Activated CD4-positive, alpha-beta memory T cell treated with anti-CD3 and anti-CD28 coated beads, Interleukin-2, amount 10 ng/mL, durations not matched to agents 7 days and 5 days (primary cell): ENCODE results near the gene GOT2. TPM values are rescaled to one million over a fixed set of nuclear protein-coding genes. Genes with fewer than 3 reads are reported as not detected.
"Not testable (repeated sequence)": the region's sequence is repeated elsewhere in the genome, so short reads cannot be mapped to it uniquely, and the experiment has no call there.

Experiments used
- CTCF ChIA-PET: fragments of 350-600 bp; sonication (Branson Sonifier 250); formaldehyde crosslinking; loops from one replicate; lab custom pipeline; 2021; ENCODE audit warnings: antibody characterized with exemption, inconsistent platforms; lab: Charles Lee
- POLR2A ChIA-PET: fragments of 350-600 bp; sonication (Branson Sonifier 250); formaldehyde crosslinking; loops from one replicate; lab custom pipeline; 2021; ENCODE audit warnings: antibody characterized with exemption; lab: Charles Lee
- DNase-seq: peaks from one replicate; pipeline ENCODE4 v3.0.0-alpha.2; 2020
- H3K27ac Mint-ChIP-seq: one replicate; pipeline ENCODE4 v1.8.0; 2021; ENCODE audit warnings: mild to moderate bottlenecking, mixed read lengths
- H3K27me3 Mint-ChIP-seq: one replicate; pipeline ENCODE4 v1.8.0; 2021; ENCODE audit warnings: mixed read lengths
- H3K36me3 Mint-ChIP-seq: one replicate; pipeline ENCODE4 v1.8.0; 2021; ENCODE audit warnings: low read depth, mixed read lengths
- H3K4me1 Mint-ChIP-seq: one replicate; pipeline ENCODE4 v1.8.0; 2021; ENCODE audit warnings: mixed read lengths
- H3K4me3 Mint-ChIP-seq: one replicate; pipeline ENCODE4 v1.8.0; 2021; ENCODE audit warnings: mild to moderate bottlenecking, mixed read lengths
- H3K9me3 Mint-ChIP-seq: one replicate; pipeline ENCODE4 v1.8.0; 2021; ENCODE audit warnings: mixed read lengths
- total RNA-seq, 2 experiments: library from RNA; stranded (reverse); gene quantifications; one replicate each; pipeline ENCODE4 v1.2.3, GENCODE V29; 2021

Gene GOT2
- total RNA-seq, 2 experiments from 2014 or later: 78.6 to 82.2 TPM

GRCh38 chr16:58736341-58736740, 2.2 kb upstream of the GOT2 start:
- Mint-ChIP-seq H3K36me3 (peaks cover 14% of the 10 kb centered on the region), H3K4me1 (peaks cover 23% of the 10 kb centered on the region)
- CTCF ChIA-PET, DNase-seq, POLR2A ChIA-PET, H3K27ac Mint-ChIP-seq, H3K9me3 Mint-ChIP-seq, H3K4me3 Mint-ChIP-seq, H3K27me3 Mint-ChIP-seq: not testable (repeated sequence)

- no peak for DNase-seq
- Mint-ChIP-seq H3K27me3 (peaks cover 3% of the 10 kb centered on the region), H3K4me1 (peaks cover 34% of the 10 kb centered on the region), H3K27ac (peak overlapping the region; percentile 86), H3K9me3 (no peaks in the 10 kb centered on the region), H3K36me3 (peaks cover 22% of the 10 kb centered on the region), H3K4me3 (peak overlapping the region; percentile 96)
- CTCF ChIA-PET: interaction anchor here (0.5 to 2.4 kb wide), 3 partner anchors 21 to 68 kb away, joined by 4 to 9 read pairs (median 4); no protein-coding TSS in a partner anchor
- POLR2A ChIA-PET: interaction anchor here (0.7 kb wide), 1 partner anchor 22 kb away, joined by 3 read pairs; no protein-coding TSS in a partner anchor
Observed at GRCh38 chr16:58734459-58734787, 307 bp upstream of the GOT2 start.

- POLR2A ChIA-PET: interaction anchor here (0.6 to 1.1 kb wide), 5 partner anchors 10 to 217 kb away, joined by 3 to 4 read pairs (median 3); partner anchors contain the start of gene SLC38A7
- H3K27me3 Mint-ChIP-seq: peaks cover 3% of the 10 kb centered on the region
Observed at GRCh38 chr16:58733248-58733670, 857 bp downstream of the GOT2 start.

GRCh38 chr16:58732545-58733247, 1.4 kb downstream of the GOT2 start:
- Mint-ChIP-seq H3K36me3 (peaks cover 22% of the 10 kb centered on the region), H3K4me3 (peak overlapping the region; percentile 96), H3K9me3 (no peaks in the 10 kb centered on the region), H3K27me3 (no peaks in the 10 kb centered on the region), H3K27ac (peak overlapping the region; percentile 79), H3K4me1 (peaks cover 36% of the 10 kb centered on the region)
- no peak for DNase-seq
- ChIA-PET POLR2A (interaction anchor here (0.6 to 1.1 kb wide), 5 partner anchors 10 to 217 kb away, joined by 3 to 4 read pairs (median 3); partner anchors contain the start of gene SLC38A7), CTCF (interaction anchor here (0.6 to 2.4 kb wide), 3 partner anchors 13 to 130 kb away, joined by 3 to 9 read pairs (median 3); no protein-coding TSS in a partner anchor)

More at GRCh38 chr16:58733248-58733670, 857 bp downstream of the GOT2 start:
- no peak for DNase-seq
- Mint-ChIP-seq H3K9me3 (no peaks in the 10 kb centered on the region), H3K36me3 (peaks cover 22% of the 10 kb centered on the region), H3K4me1 (peaks cover 36% of the 10 kb centered on the region), H3K4me3 (peak overlapping the region; percentile 96), H3K27ac (peak overlapping the region; percentile 79)
- CTCF ChIA-PET: interaction anchor here (0.6 to 2.4 kb wide), 3 partner anchors 13 to 131 kb away, joined by 3 to 9 read pairs (median 3); no protein-coding TSS in a partner anchor

GRCh38 chr16:58730724-58731370, 3.3 kb downstream of the GOT2 start:
- ChIA-PET POLR2A (no interaction called here), CTCF (interaction anchor here (1.9 kb wide), 1 partner anchor 26 kb away, joined by 7 read pairs; no protein-coding TSS in a partner anchor)
- Mint-ChIP-seq H3K36me3 (peaks cover 22% of the 10 kb centered on the region), H3K9me3 (no peaks in the 10 kb centered on the region), H3K27me3 (no peaks in the 10 kb centered on the region), H3K27ac (no peak overlapping the region), H3K4me1 (peaks cover 37% of the 10 kb centered on the region), H3K4me3 (no peak overlapping the region)
- DNase-seq: no peak

- no peak overlapping the region for H3K4me3 Mint-ChIP-seq
- peaks cover 30% of the 10 kb centered on the region for H3K4me1 Mint-ChIP-seq
- DNase-seq: no peak
- H3K36me3 Mint-ChIP-seq: peaks cover 16% of the 10 kb centered on the region
- no peak overlapping the region for H3K27ac Mint-ChIP-seq
- POLR2A ChIA-PET: no interaction called here
- no peaks in the 10 kb centered on the region for H3K9me3 Mint-ChIP-seq
- CTCF ChIA-PET: no interaction called here
- H3K27me3 Mint-ChIP-seq: no peaks in the 10 kb centered on the region
Observed at GRCh38 chr16:58727796-58728568, 6.1 kb downstream of the GOT2 start.

- H3K4me3 Mint-ChIP-seq: no peak overlapping the region
- CTCF ChIA-PET: no interaction called here
- DNase-seq: no peak
- no peaks in the 10 kb centered on the region for H3K27me3 Mint-ChIP-seq
- no peaks in the 10 kb centered on the region for H3K9me3 Mint-ChIP-seq
- POLR2A ChIA-PET: no interaction called here
- no peak overlapping the region for H3K27ac Mint-ChIP-seq
- peaks cover 12% of the 10 kb centered on the region for H3K36me3 Mint-ChIP-seq
- peaks cover 22% of the 10 kb centered on the region for H3K4me1 Mint-ChIP-seq
Observed at GRCh38 chr16:58727028-58727781, 6.9 kb downstream of the GOT2 start.

GRCh38 chr16:58723109-58723508, 11.0 kb downstream of the GOT2 start:
- DNase-seq: no peak
- H3K4me1 Mint-ChIP-seq: peaks cover 2% of the 10 kb centered on the region
- H3K27ac Mint-ChIP-seq: no peak overlapping the region
- no peaks in the 10 kb centered on the region for H3K27me3 Mint-ChIP-seq
- H3K36me3 Mint-ChIP-seq: peaks cover 22% of the 10 kb centered on the region
- CTCF ChIA-PET: interaction anchor here (1.2 kb wide), 1 partner anchor 29 kb away, joined by 3 read pairs; no protein-coding TSS in a partner anchor
- POLR2A ChIA-PET: interaction anchor here (0.8 to 1.3 kb wide), 2 partner anchors 10 kb away, joined by 3 read pairs; no protein-coding TSS in a partner anchor
- H3K9me3 Mint-ChIP-seq: no peaks in the 10 kb centered on the region
- H3K4me3 Mint-ChIP-seq: no peak overlapping the region

GRCh38 chr16:58717994-58718393, 16.1 kb downstream of the GOT2 start:
- H3K27me3 Mint-ChIP-seq: no peaks in the 10 kb centered on the region
- H3K4me3 Mint-ChIP-seq: no peak overlapping the region
- H3K36me3 Mint-ChIP-seq: peaks cover 49% of the 10 kb centered on the region
- DNase-seq: no peak
- ChIA-PET CTCF (interaction anchor here (0.6 kb wide), 1 partner anchor 886 kb away, joined by 6 read pairs; no protein-coding TSS in a partner anchor), POLR2A (interaction anchor here (1.2 kb wide), 1 partner anchor 8 kb away, joined by 3 read pairs; no protein-coding TSS in a partner anchor)
- H3K4me1 Mint-ChIP-seq: no peaks in the 10 kb centered on the region
- H3K27ac Mint-ChIP-seq: no peak overlapping the region
- H3K9me3 Mint-ChIP-seq: no peaks in the 10 kb centered on the region

- no peak overlapping the region for H3K27ac Mint-ChIP-seq
- no peaks in the 10 kb centered on the region for H3K4me1 Mint-ChIP-seq
- POLR2A ChIA-PET: interaction anchor here (1.1 kb wide), 1 partner anchor 9 kb away, joined by 4 read pairs; no protein-coding TSS in a partner anchor
- DNase-seq: no peak
- no peaks in the 10 kb centered on the region for H3K9me3 Mint-ChIP-seq
- H3K4me3 Mint-ChIP-seq: no peak overlapping the region
- H3K36me3 Mint-ChIP-seq: peaks cover 54% of the 10 kb centered on the region
- H3K27me3 Mint-ChIP-seq: no peaks in the 10 kb centered on the region
- CTCF ChIA-PET: no interaction called here
Observed at GRCh38 chr16:58716468-58716867, 17.6 kb downstream of the GOT2 start.

GRCh38 chr16:58713742-58714141, 20.4 kb downstream of the GOT2 start:
- Mint-ChIP-seq H3K4me1 (no peaks in the 10 kb centered on the region), H3K27me3 (no peaks in the 10 kb centered on the region), H3K27ac (no peak overlapping the region), H3K4me3 (no peak overlapping the region), H3K36me3 (peaks cover 42% of the 10 kb centered on the region), H3K9me3 (no peaks in the 10 kb centered on the region)
- DNase-seq: no peak
- CTCF ChIA-PET: no interaction called here
- POLR2A ChIA-PET: interaction anchor here (1.2 kb wide), 1 partner anchor 10 kb away, joined by 3 read pairs; no protein-coding TSS in a partner anchor

- ChIA-PET CTCF (no interaction called here), POLR2A (interaction anchor here (1.2 to 1.6 kb wide), 2 partner anchors 9 to 24 kb away, joined by 3 read pairs; partner anchors contain the start of gene SLC38A7)
- Mint-ChIP-seq H3K27ac (peak overlapping the region; percentile 50), H3K9me3 (no peaks in the 10 kb centered on the region), H3K27me3 (no peaks in the 10 kb centered on the region), H3K4me1 (no peaks in the 10 kb centered on the region), H3K36me3 (peaks cover 30% of the 10 kb centered on the region), H3K4me3 (no peak overlapping the region)
- DNase-seq: no peak
Observed at GRCh38 chr16:58709333-58709732, 24.8 kb downstream of the GOT2 start.
